IMR-90 (cell line): ENCODE data around the gene FOXQ1. TPM values are rescaled to one million over a fixed set of nuclear protein-coding genes. Genes with fewer than 3 reads are reported as not detected.
A peak's percentile ranks its signal among the peaks of the same experiment; 100 is the strongest.

Source experiments
- ATAC-seq: fragments of 200-7000 bp; cut with Tn5 transposase; 2 replicates; pipeline ENCODE4 v1.9.1; 2020; ENCODE audit warnings: low read depth, mild to moderate bottlenecking, moderate library complexity
- BruUV-seq: library from RNA; stranded (reverse); fragments of 400-500 nt; replicated peaks from 2 replicates; lab custom pipeline; 2021; lab: Mats Ljungman, UMichigan
- CTCF ChIA-PET: fragments of 300-600 bp; formaldehyde crosslinking; extraction: SDS; loops from one replicate; lab custom pipeline; 2021; ENCODE audit warnings: antibody characterized with exemption; lab: Yijun Ruan, JAX
- POLR2A ChIA-PET: fragments of 300-600 bp; sonication (Branson Sonifier 250); formaldehyde crosslinking; loops from one replicate; lab custom pipeline; 2022; ENCODE audit warnings: antibody characterized with exemption; ENCODE audit not compliant: unreplicated experiment; lab: Charles Lee
- DNase-seq: peaks from one replicate; pipeline ENCODE4 v3.0.0; 2013
- H2AFZ ChIP-seq: replicated peaks from 2 replicates; pipeline ENCODE3; 2013; ENCODE audit warnings: low read length, mild to moderate bottlenecking; ENCODE audit not compliant: poor library complexity
- H2AK5ac ChIP-seq: 2 replicates; pipeline ENCODE4 v1.6.1; 2013; ENCODE audit warnings: low read depth, low read length, inconsistent platforms
- H2AK9ac ChIP-seq: replicated peaks from 2 replicates; pipeline ENCODE3; 2013; ENCODE audit warnings: mild to moderate bottlenecking, low read depth, low read length, moderate library complexity; ENCODE audit not compliant: poor library complexity
- H2BK120ac ChIP-seq: 2 replicates; pipeline ENCODE4 v1.6.1; 2013; ENCODE audit warnings: low read depth, low read length, inconsistent platforms
- H2BK15ac ChIP-seq: 3 replicates; pipeline ENCODE4 v1.6.1; 2013; ENCODE audit warnings: low read depth, low read length, inconsistent platforms
- H2BK20ac ChIP-seq: 2 replicates; pipeline ENCODE4 v1.6.1; 2013; ENCODE audit warnings: low read depth, mild to moderate bottlenecking, inconsistent platforms, low read length, moderate library complexity
- H2BK5ac ChIP-seq: 2 replicates; pipeline ENCODE4 v1.6.1; 2013; ENCODE audit warnings: mild to moderate bottlenecking, low read depth, low read length, inconsistent platforms; ENCODE audit not compliant: poor library complexity, severe bottlenecking
- H3K14ac ChIP-seq: replicated peaks from 2 replicates; pipeline ENCODE4 v1.6.1; 2013; ENCODE audit warnings: low read depth, low read length, inconsistent platforms
- H3K18ac ChIP-seq: 2 replicates; pipeline ENCODE4 v1.6.1; 2013; ENCODE audit warnings: low read depth, low read length, control low read depth
- H3K23ac ChIP-seq: 2 replicates; pipeline ENCODE4 v1.6.1; 2013; ENCODE audit warnings: low read depth, low read length, inconsistent platforms
- H3K27ac ChIP-seq: 2 replicates; pipeline ENCODE4 v1.5.1; 2013; ENCODE audit warnings: mild to moderate bottlenecking, control low read depth, low read length; ENCODE audit not compliant: insufficient read depth
- H3K27me3 ChIP-seq: 2 replicates; pipeline ENCODE4 v1.6.1; 2013; ENCODE audit warnings: low read length; ENCODE audit not compliant: control insufficient read depth, insufficient read depth
- H3K36me3 ChIP-seq: 2 replicates; pipeline ENCODE4 v1.6.1; 2013; ENCODE audit warnings: low read length, mixed read lengths; ENCODE audit not compliant: control insufficient read depth, insufficient read depth
- H3K4ac ChIP-seq: 2 replicates; pipeline ENCODE4 v1.6.1; 2013; ENCODE audit warnings: low read depth, low read length, inconsistent platforms
- H3K4me1 ChIP-seq: 2 replicates; pipeline ENCODE4 v1.6.1; 2013; ENCODE audit warnings: low read length, mixed read lengths; ENCODE audit not compliant: control insufficient read depth, insufficient read depth
- H3K4me2 ChIP-seq: 2 replicates; pipeline ENCODE4 v1.6.1; 2013; ENCODE audit warnings: low read depth, mild to moderate bottlenecking, control low read depth, low read length, moderate library complexity
- H3K4me3 ChIP-seq: 2 replicates; pipeline ENCODE4 v1.5.1; 2013; ENCODE audit warnings: low read depth, mild to moderate bottlenecking, control low read depth, low read length, moderate library complexity; ENCODE audit not compliant: insufficient read depth
- H3K56ac ChIP-seq: 2 replicates; pipeline ENCODE4 v1.6.1; 2013; ENCODE audit warnings: low read length, inconsistent platforms; ENCODE audit not compliant: insufficient read depth; ENCODE audit errors: extremely low read depth
- H3K79me1 ChIP-seq, 2 experiments: 2 replicates each; pipeline ENCODE4 v1.6.1; 2013; ENCODE audit warnings: low read length in 2 of 2, inconsistent platforms in 1 of 2, low read depth in 1 of 2
- H3K9ac ChIP-seq: 2 replicates; pipeline ENCODE4 v1.6.1; 2013; ENCODE audit warnings: low read depth, low read length, control low read depth
- H3K9me1 ChIP-seq: 2 replicates; pipeline ENCODE4 v1.6.1; 2013; ENCODE audit warnings: low read length, inconsistent platforms; ENCODE audit not compliant: insufficient read depth
- H3K9me3 ChIP-seq: 2 replicates; pipeline ENCODE4 v1.6.1; 2013; ENCODE audit warnings: low read length; ENCODE audit not compliant: control insufficient read depth, insufficient read depth
- H4K20me1 ChIP-seq: 2 replicates; pipeline ENCODE4 v1.6.1; 2013; ENCODE audit warnings: low read length, inconsistent platforms; ENCODE audit not compliant: insufficient read depth
- H4K5ac ChIP-seq: 2 replicates; pipeline ENCODE4 v1.6.1; 2013; ENCODE audit warnings: mild to moderate bottlenecking, low read depth, low read length, control low read depth
- H4K8ac ChIP-seq, 2 experiments: 2 replicates each; pipeline ENCODE4 v1.6.1; 2013; ENCODE audit warnings: low read depth in 2 of 2, low read length in 2 of 2, control low read depth in 1 of 2, inconsistent platforms in 1 of 2
- H4K91ac ChIP-seq: 2 replicates; pipeline ENCODE4 v1.6.1; 2013; ENCODE audit warnings: low read depth, low read length, inconsistent platforms; ENCODE audit not compliant: insufficient read depth
- BHLHE40 ChIP-seq: fragments of 150-350 bp; IDR thresholded peaks from 2 replicates; pipeline ENCODE4 v1.6.1; 2016; ENCODE audit warnings: mild to moderate bottlenecking, low read depth, low read length
- CHD1 ChIP-seq: IDR thresholded peaks from 2 replicates; pipeline ENCODE4 v1.6.1; 2012; ENCODE audit warnings: low read depth, low read length, improper control_type of control experiment
- CTCF ChIP-seq: conservative IDR thresholded peaks from 2 replicates; pipeline ENCODE4 v1.5.1; 2012; ENCODE audit warnings: mild to moderate bottlenecking, low read depth, low read length, improper control_type of control experiment
- ELK1 ChIP-seq: fragments of 150-350 bp; IDR thresholded peaks from 2 replicates; pipeline ENCODE4 v1.6.1; 2016; ENCODE audit warnings: low read depth, mild to moderate bottlenecking, low read length, moderate library complexity, borderline replicate concordance
- FOS ChIP-seq: fragments of 150-350 bp; IDR thresholded peaks from 2 replicates; pipeline ENCODE4 v1.6.1; 2016; ENCODE audit warnings: low read depth, low read length
- MAFK ChIP-seq: IDR thresholded peaks from 2 replicates; pipeline ENCODE4 v1.6.1; 2012; ENCODE audit warnings: low read depth, low read length, improper control_type of control experiment
- MAZ ChIP-seq: IDR thresholded peaks from 2 replicates; pipeline ENCODE4 v1.6.1; 2012; ENCODE audit warnings: low read depth, mild to moderate bottlenecking, low read length, improper control_type of control experiment, moderate library complexity, borderline replicate concordance
- MXI1 ChIP-seq: IDR thresholded peaks from 2 replicates; pipeline ENCODE4 v1.6.1; 2012; ENCODE audit warnings: low read depth, mild to moderate bottlenecking, low read length, moderate library complexity, borderline replicate concordance
- RAD21 ChIP-seq: IDR thresholded peaks from 2 replicates; pipeline ENCODE4 v1.6.1; 2012; ENCODE audit warnings: low read length, improper control_type of control experiment
- RCOR1 ChIP-seq: IDR thresholded peaks from 2 replicates; pipeline ENCODE4 v1.6.1; 2012; ENCODE audit warnings: mild to moderate bottlenecking, low read length, improper control_type of control experiment; ENCODE audit not compliant: insufficient replicate concordance
- SMC3 ChIP-seq: fragments of 150-350 bp; IDR thresholded peaks from 2 replicates; pipeline ENCODE4 v1.6.1; 2016; ENCODE audit warnings: low read depth, mild to moderate bottlenecking, antibody characterized with exemption, low read length, moderate library complexity
- USF2 ChIP-seq: fragments of 150-350 bp; IDR thresholded peaks from 2 replicates; pipeline ENCODE4 v1.6.1; 2017; ENCODE audit warnings: mild to moderate bottlenecking, antibody characterized with exemption, low read length, low read depth
- WGBS, 2 experiments: methylation state at CpG; one replicate each; pipeline versions ENCODE4 v1.1.5 to v1.1.7; 2013; ENCODE audit warnings: missing lambda C conversion rate in 2 of 2; ENCODE audit not compliant: insufficient read length in 1 of 2; ENCODE audit errors: extremely low coverage in 2 of 2; 5-methylcytosine and 5-hydroxymethylcytosine counted together
- dilution Hi-C: fragments of 300-500 bp; cut with HindIII; formaldehyde crosslinking; loops from one replicate; pipeline ENCODE4 v1.14.3; 2018; ENCODE audit warnings: low sequenced_read_pairs; ENCODE audit not compliant: unreplicated experiment
- in situ Hi-C: fragments of 300-500 bp; cut with MboI; formaldehyde crosslinking; loops from 3 replicates; pipeline ENCODE4 v1.14.3; 2019; ENCODE audit warnings: low sequenced_read_pairs, inconsistent platforms, mixed read lengths
- intact Hi-C: fragments of 100-400 bp; cut with micrococcal nuclease; formaldehyde crosslinking; loops from 2 replicates; pipeline ENCODE4 v1.10.0; 2022
- polyA plus RNA-seq, 3 experiments: library from polyadenylated mRNA; depleted of rRNA; stranded (reverse); fragments of >200 nt; gene quantifications; 2 replicates each; pipeline ENCODE4 v1.2.3, GENCODE V29; 2012; ENCODE audit warnings: low replicate concordance in 1 of 3
- total RNA-seq: library from RNA; depleted of rRNA; stranded (reverse); fragments of >200 nt; gene quantifications from 2 replicates; pipeline ENCODE4 v1.2.3, GENCODE V29; 2012

The FOXQ1 gene
- total and polyA plus RNA-seq, 2 of the 4 experiments (the other 2 are of a cell fraction) = not detected

DNA sequence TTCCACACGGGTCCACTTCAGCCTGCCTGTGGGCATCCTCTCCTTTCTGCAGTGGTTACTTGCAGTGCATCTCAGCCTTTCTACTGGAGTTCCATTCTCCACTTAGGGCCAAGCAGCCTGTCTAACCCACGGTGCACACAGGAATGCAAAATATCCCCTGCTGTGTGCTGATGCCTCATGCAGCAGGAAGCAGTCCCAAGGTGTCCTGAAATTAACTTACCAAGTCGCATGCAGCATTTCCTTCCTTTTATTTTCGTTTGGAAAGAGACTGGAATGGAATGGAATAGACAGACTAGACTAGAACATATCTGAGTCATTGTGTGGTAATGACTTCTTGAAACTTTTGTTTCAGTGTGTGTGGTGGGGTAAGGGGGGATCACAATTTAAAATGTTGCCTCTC is 25.9 kb upstream of the FOXQ1 start:
- Histone ChIP-seq H2BK20ac (peak overlapping the region; percentile 87), H3K14ac (peak overlapping the region; percentile 67), H3K4ac (peak overlapping the region; percentile 86), H4K8ac (peak overlapping the region; percentile 43 to 45; a peak in 2 of 4 replicates), H3K4me3 (no peak overlapping the region), H4K5ac (peak overlapping the region; percentile 4), H3K79me1 (no peaks in the 10 kb centered on the region), H3K56ac (peak overlapping the region; percentile 76; the same call in 1 of the 2 replicates), H2BK5ac (peak overlapping the region; percentile 83), H2BK15ac (peak overlapping the region; percentile 46; the same call in 2 of the 3 replicates), H3K9me3 (no peaks in the 10 kb centered on the region), H3K23ac (peak overlapping the region; percentile 77; the same call in 1 of the 2 replicates), H3K27ac (peak overlapping the region; percentile 66), H4K20me1 (0 out of 2 replicates have a peak, but pooled peaks cover 3% of the 10 kb centered on the region), H2AK5ac (peak overlapping the region; percentile 78), H3K9me1 (peaks cover 10% of the 10 kb centered on the region), H3K27me3 (peaks cover 2% of the 10 kb centered on the region; the same call in 1 of the 2 replicates), H3K18ac (peak overlapping the region; percentile 34; the same call in 1 of the 2 replicates), H4K91ac (peak overlapping the region; percentile 68), H2BK120ac (peak overlapping the region; percentile 92), H3K4me2 (0 out of 2 replicates have a peak overlapping the region, but pooled peaks have one; percentile 9), H2AFZ (peak overlapping the region; percentile 67), H2AK9ac (no peak overlapping the region), H3K36me3 (no peaks in the 10 kb centered on the region), H3K4me1 (peaks cover 16% of the 10 kb centered on the region), H3K9ac (no peak overlapping the region)
- TF ChIP-seq BHLHE40 = 0 out of 2 replicates have a peak, but pooled peaks have one; percentile 21
- no peak for TF ChIP-seq MAZ
- TF ChIP-seq RAD21 = no peak
- TF ChIP-seq CHD1 = no peak
- 0 out of 2 replicates have a peak, but pooled peaks have one; percentile 1 for TF ChIP-seq SMC3
- no peak for TF ChIP-seq MAFK
- TF ChIP-seq USF2 = no peak
- no peak for TF ChIP-seq FOS
- no peak for TF ChIP-seq RCOR1
- TF ChIP-seq MXI1 = no peak
- TF ChIP-seq ELK1 = no peak
- TF ChIP-seq CTCF = no peak
- no TSS peak for BruUV-seq
- POLR2A ChIA-PET = no interaction called here
- in situ Hi-C loops (no loop called here), dilution Hi-C loops (no loop called here), intact Hi-C loops (no loop called here)
- DNase-seq (peak; percentile 71), ATAC-seq (peak; percentile 80)
- WGBS, 2 experiments = no CpG with 5 or more reads among the region's 4 CpGs
- CTCF ChIA-PET = no interaction called here
